Thyroid gland (tissue), 4 donors: Measurements from ENCODE around the gene CDH26.

Experiments
- POLR2A ChIP-seq, 2 donors: fragments of 450-650 bp; IDR thresholded peaks; one replicate each; pipeline ENCODE4 v1.6.1; 2017; ENCODE audit warnings: antibody characterized with exemption in 2 of 2, mild to moderate bottlenecking in 2 of 2, moderate library complexity in 1 of 2
- TF ChIP-seq, protein P1 (sequence below), 6 experiments: fragments of 200-600 bp in 3 of 6; fragments of 450-650 bp in 3 of 6; sonication (generic) in 3 of 6; IDR thresholded peaks; one replicate each; pipeline ENCODE4 v1.5.1; 2016 to 2019; ENCODE audit warnings: antibody characterized with exemption in 6 of 6, mild to moderate bottlenecking in 2 of 6, inconsistent platforms in 1 of 6, moderate library complexity in 1 of 6

DNA sequence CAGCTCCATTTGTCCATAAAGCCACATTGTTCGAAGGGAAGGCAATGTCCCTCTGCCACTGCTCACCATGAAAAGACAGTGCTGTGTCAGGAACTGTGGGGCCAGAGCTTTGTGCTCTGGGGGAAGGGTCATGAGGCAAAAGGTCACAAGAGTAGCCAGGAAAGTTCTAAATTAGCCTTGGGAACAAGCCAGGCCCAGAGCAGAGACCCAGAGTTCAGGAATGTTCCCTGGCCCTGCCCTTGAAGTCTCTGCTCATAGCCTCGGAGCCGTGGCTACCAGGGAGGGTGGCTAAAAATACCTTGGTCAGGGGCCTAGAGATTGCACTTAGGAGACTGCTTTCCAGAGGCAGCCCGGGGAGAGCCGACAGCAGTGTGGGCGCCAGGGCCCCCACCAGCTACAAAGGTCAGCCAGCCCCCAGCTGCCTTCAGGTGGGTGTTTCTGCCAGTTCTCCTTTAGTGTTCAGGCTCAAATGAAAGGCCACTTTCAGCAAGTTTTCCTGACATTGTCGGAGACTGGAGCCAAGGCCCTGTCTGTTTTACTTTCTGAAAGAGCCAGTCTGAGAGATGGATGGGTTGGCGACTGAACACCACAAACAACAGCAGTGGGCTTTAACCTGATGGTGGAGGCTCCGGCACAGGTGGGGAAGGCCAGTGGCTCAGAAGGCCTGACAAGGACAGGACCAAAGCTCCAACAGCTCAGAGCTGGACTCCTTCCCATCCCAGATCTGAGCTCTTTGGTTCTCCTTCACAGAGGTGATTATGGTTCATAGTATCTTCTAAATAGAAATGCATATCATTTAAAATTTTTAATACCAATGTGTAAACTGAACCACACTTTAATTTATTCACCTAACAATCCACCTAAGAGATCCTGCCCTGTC lies 76.2 kb downstream of the CDH26 start:
- TF ChIP-seq, protein P1, sequence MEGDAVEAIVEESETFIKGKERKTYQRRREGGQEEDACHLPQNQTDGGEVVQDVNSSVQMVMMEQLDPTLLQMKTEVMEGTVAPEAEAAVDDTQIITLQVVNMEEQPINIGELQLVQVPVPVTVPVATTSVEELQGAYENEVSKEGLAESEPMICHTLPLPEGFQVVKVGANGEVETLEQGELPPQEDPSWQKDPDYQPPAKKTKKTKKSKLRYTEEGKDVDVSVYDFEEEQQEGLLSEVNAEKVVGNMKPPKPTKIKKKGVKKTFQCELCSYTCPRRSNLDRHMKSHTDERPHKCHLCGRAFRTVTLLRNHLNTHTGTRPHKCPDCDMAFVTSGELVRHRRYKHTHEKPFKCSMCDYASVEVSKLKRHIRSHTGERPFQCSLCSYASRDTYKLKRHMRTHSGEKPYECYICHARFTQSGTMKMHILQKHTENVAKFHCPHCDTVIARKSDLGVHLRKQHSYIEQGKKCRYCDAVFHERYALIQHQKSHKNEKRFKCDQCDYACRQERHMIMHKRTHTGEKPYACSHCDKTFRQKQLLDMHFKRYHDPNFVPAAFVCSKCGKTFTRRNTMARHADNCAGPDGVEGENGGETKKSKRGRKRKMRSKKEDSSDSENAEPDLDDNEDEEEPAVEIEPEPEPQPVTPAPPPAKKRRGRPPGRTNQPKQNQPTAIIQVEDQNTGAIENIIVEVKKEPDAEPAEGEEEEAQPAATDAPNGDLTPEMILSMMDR (IDR thresholded peaks at IDR 0.05) = no peak
- no peak for TF ChIP-seq POLR2A (IDR thresholded peaks at IDR 0.05)
